ENCODE results near the gene HMMR. TPM values are rescaled to one million over a fixed set of nuclear protein-coding genes. Genes with fewer than 3 reads are reported as not detected.

The HMMR gene
- total RNA-seq, 1 experiment from 2014 or later = 57.6 TPM

DNA sequence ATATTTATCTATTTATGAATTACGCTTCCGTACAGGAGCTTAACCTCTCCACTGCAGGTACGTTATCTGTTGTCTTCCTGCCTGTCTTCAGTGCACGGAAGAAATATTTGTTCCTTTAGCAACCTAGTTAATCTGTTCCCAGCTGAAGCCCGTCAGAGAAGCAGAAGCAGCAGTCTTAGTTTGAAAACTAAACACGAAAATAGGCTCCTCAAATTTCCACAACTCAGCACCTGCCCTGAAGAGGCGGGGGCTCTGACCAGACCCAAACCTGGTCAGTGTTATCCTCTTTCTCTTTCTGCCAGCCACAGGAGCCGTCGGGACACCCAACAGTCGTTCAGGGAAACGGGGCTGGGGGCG lies 992 bp upstream of the HMMR start:
- ChIA-PET POLR2A (ENCODE audit: low non-redundant PET) (interaction anchor here (0.5 kb wide), 1 partner anchor 326 kb away, joined by 3 read pairs; no protein-coding TSS in a partner anchor), CTCF (no interaction called here)
- intact Hi-C loops (cut with micrococcal nuclease; ENCODE audit: unreplicated experiment) = no loop called here
- Histone ChIP-seq H3K36me3 (ENCODE audit: insufficient read depth, low read length, poor library complexity, severe bottlenecking) (peaks cover 36% of the 10 kb centered on the region), H3K27ac (ENCODE audit: low read depth, low read length, poor library complexity, severe bottlenecking) (peak overlapping the region; percentile 100), H3K4me3 (ENCODE audit: low read depth, low read length, poor library complexity, severe bottlenecking) (peak overlapping the region; percentile 84), H3K9me3 (ENCODE audit: low read depth, low read length, poor library complexity, severe bottlenecking) (no peaks in the 10 kb centered on the region), H3K4me1 (ENCODE audit: insufficient read depth, low read length, poor library complexity, severe bottlenecking) (peaks cover 31% of the 10 kb centered on the region), H3K27me3 (replicated peaks; ENCODE audit: insufficient read depth, low read depth, low read length, poor library complexity) (no peaks in the 10 kb centered on the region)
- TSS peak; percentile 67 for BruUV-seq (replicated peaks)
- TF ChIP-seq EZH2 (IDR thresholded peaks at IDR 0.05; ENCODE audit: borderline replicate concordance, low read depth, low read length, poor library complexity, severe bottlenecking) = no peak
- TF ChIP-seq, protein P1, sequence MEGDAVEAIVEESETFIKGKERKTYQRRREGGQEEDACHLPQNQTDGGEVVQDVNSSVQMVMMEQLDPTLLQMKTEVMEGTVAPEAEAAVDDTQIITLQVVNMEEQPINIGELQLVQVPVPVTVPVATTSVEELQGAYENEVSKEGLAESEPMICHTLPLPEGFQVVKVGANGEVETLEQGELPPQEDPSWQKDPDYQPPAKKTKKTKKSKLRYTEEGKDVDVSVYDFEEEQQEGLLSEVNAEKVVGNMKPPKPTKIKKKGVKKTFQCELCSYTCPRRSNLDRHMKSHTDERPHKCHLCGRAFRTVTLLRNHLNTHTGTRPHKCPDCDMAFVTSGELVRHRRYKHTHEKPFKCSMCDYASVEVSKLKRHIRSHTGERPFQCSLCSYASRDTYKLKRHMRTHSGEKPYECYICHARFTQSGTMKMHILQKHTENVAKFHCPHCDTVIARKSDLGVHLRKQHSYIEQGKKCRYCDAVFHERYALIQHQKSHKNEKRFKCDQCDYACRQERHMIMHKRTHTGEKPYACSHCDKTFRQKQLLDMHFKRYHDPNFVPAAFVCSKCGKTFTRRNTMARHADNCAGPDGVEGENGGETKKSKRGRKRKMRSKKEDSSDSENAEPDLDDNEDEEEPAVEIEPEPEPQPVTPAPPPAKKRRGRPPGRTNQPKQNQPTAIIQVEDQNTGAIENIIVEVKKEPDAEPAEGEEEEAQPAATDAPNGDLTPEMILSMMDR (conservative IDR thresholded peaks at IDR 0.05; ENCODE audit: low read depth, low read length) = no peak
- no peak for DNase-seq (ENCODE audit: low spot score)

DNA sequence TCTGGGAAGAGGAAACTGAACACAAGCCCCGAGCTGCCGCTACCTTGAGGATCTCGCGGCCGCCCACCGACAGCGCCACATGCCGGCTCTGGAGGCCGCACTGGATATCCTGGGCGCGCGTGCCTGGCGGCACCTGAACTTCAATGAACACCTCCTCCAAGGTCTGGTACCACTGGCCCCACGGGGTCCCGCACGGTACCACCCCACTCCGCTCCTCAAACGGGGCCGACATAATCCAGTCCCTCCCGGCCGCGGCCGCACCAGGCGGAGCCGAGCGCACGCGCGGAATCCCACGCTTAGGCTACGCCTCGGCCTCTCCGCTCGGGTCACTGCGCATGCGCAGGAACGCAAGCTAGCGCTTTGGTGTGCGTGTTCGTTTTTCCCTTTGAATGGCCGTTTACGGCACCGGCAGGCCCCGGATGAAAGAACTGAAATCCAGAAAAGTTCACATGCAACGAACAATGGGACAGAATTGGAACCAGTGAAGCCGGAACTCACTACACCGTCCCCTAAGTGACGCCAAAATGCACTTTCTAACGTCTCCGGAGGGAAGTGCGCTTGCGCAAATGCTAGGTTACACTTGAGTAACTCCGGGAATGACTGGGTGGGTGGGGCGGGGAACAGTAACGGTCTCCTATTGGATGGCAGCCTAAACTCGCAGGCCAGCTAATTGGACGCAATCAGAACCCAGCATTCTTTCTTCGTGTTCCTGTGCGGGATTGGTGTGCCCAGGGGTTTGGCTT lies 442 bp upstream of the HMMR start, which contains the start of gene NUDCD2:
TSS of gene NUDCD2 (minus strand) at position 284 of the 743 bp plus-strand sequence. CDS start at position 232, 52 bp downstream.
- Histone ChIP-seq H3K27me3 (replicated peaks; ENCODE audit: insufficient read depth, low read depth, low read length, poor library complexity) (no peaks in the 10 kb centered on the region), H3K36me3 (ENCODE audit: insufficient read depth, low read length, poor library complexity, severe bottlenecking) (peaks cover 36% of the 10 kb centered on the region), H3K4me1 (ENCODE audit: insufficient read depth, low read length, poor library complexity, severe bottlenecking) (peaks cover 31% of the 10 kb centered on the region), H3K9me3 (ENCODE audit: low read depth, low read length, poor library complexity, severe bottlenecking) (no peaks in the 10 kb centered on the region), H3K4me3 (ENCODE audit: low read depth, low read length, poor library complexity, severe bottlenecking) (peak within 1 kb of the TSS; percentile 84), H3K27ac (ENCODE audit: low read depth, low read length, poor library complexity, severe bottlenecking) (peak within 1 kb of the TSS; percentile 100)
- ChIA-PET POLR2A (ENCODE audit: low non-redundant PET) (interaction anchor here (0.5 to 1.6 kb wide), 4 partner anchors 18 to 327 kb away, joined by 3 to 7 read pairs (median 3); partner anchors contain the start of gene CCNG1), CTCF (no interaction called here)
- BruUV-seq (replicated peaks) = no TSS peak
- no peak for TF ChIP-seq EZH2 (IDR thresholded peaks at IDR 0.05; ENCODE audit: borderline replicate concordance, low read depth, low read length, poor library complexity, severe bottlenecking)
- TF ChIP-seq, protein P1 (conservative IDR thresholded peaks at IDR 0.05; ENCODE audit: low read depth, low read length) = peak; percentile 32
- peak; percentile 98 for DNase-seq (ENCODE audit: low spot score)
- intact Hi-C loops (cut with micrococcal nuclease; ENCODE audit: unreplicated experiment) = loop anchor here (2.0 kb wide), 1 partner anchor 45 kb away; the partner anchor contains the start of gene MAT2B

DNA sequence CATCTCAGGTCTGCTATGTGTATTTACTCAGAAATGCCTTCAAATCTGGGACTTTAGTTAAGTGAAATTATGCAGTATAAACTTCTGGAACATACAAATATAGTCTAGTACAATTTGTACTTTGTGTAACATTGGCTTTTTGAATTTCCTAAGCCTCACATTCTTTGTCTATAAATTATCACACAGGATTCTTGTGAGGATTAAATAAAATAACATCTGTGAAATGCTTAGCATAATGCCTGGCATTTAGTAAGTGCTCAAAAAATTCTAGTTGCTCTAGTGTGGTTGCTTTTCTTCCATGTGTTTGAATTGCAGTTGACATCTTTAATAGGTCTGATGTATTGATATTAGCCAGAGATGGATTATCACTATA lies 2.6 kb downstream of the HMMR start:
- Histone ChIP-seq H3K9me3 (ENCODE audit: low read depth, low read length, poor library complexity, severe bottlenecking) (no peaks in the 10 kb centered on the region), H3K27me3 (replicated peaks; ENCODE audit: insufficient read depth, low read depth, low read length, poor library complexity) (no peaks in the 10 kb centered on the region), H3K4me1 (ENCODE audit: insufficient read depth, low read length, poor library complexity, severe bottlenecking) (peaks cover 35% of the 10 kb centered on the region), H3K27ac (ENCODE audit: low read depth, low read length, poor library complexity, severe bottlenecking) (peak overlapping the region; percentile 98), H3K36me3 (ENCODE audit: insufficient read depth, low read length, poor library complexity, severe bottlenecking) (peaks cover 28% of the 10 kb centered on the region), H3K4me3 (ENCODE audit: low read depth, low read length, poor library complexity, severe bottlenecking) (no peak overlapping the region)
- POLR2A ChIA-PET (ENCODE audit: low non-redundant PET) = no interaction called here
- no peak for TF ChIP-seq EZH2 (IDR thresholded peaks at IDR 0.05; ENCODE audit: borderline replicate concordance, low read depth, low read length, poor library complexity, severe bottlenecking)
- TF ChIP-seq, protein P1 (conservative IDR thresholded peaks at IDR 0.05; ENCODE audit: low read depth, low read length) = no peak
- BruUV-seq (replicated peaks) = no TSS peak
- CTCF ChIA-PET = no interaction called here
- intact Hi-C loops (cut with micrococcal nuclease; ENCODE audit: unreplicated experiment) = no loop called here
- DNase-seq (ENCODE audit: low spot score) = peak; percentile 7
